Stomach smooth muscle (tissue), 2 donors: Measurements from ENCODE around the gene KRT35.
"Not testable (repeated sequence)": the region's sequence is repeated elsewhere in the genome, so short reads cannot be mapped to it uniquely, and the experiment has no call there.

Experiments used
- H3K27ac ChIP-seq: one replicate; pipeline ENCODE4 v1.7.0; 2013; ENCODE audit warnings: mild to moderate bottlenecking, low read length, inconsistent platforms
- H3K27me3 ChIP-seq, 2 donors: one replicate each; pipeline ENCODE4 v1.7.0; 2013; ENCODE audit warnings: low read length in 2 of 2; ENCODE audit not compliant: insufficient read depth in 2 of 2, control insufficient read depth in 1 of 2
- H3K36me3 ChIP-seq, 2 donors: one replicate each; pipeline ENCODE4 v1.7.0; 2013; ENCODE audit warnings: low read length in 2 of 2; ENCODE audit not compliant: control insufficient read depth in 2 of 2, insufficient read depth in 2 of 2
- H3K4me1 ChIP-seq: one replicate; pipeline ENCODE4 v1.7.0; 2013; ENCODE audit warnings: low read length; ENCODE audit not compliant: control insufficient read depth, insufficient read depth
- H3K4me3 ChIP-seq, 2 donors: one replicate each; pipeline ENCODE4 v1.7.0; 2013; ENCODE audit warnings: low read length in 2 of 2
- H3K9ac ChIP-seq, 2 donors: one replicate each; pipeline ENCODE4 v1.7.0; 2013; ENCODE audit warnings: low read length in 2 of 2, mild to moderate bottlenecking in 1 of 2
- H3K9me3 ChIP-seq, 2 donors: one replicate each; pipeline ENCODE4 v1.7.0; 2013; ENCODE audit warnings: low read length in 2 of 2; ENCODE audit not compliant: control insufficient read depth in 2 of 2
- donor health status: healthy.
- donor health status: Pancreatic carcinoma.

KRT35 gene

GRCh38 chr17:41434415-41434814 is 46.5 kb downstream of the KRT35 start:
- Histone ChIP-seq H3K4me1 (peaks cover 5% of the 10 kb centered on the region), H3K9me3 (no peaks in the 10 kb centered on the region), H3K27ac (no peak overlapping the region), H3K4me3 (peak overlapping the region in 1 of 2 donors; percentile 9), H3K36me3 (no peaks in the 10 kb centered on the region), H3K27me3 (no peaks in the 10 kb centered on the region), H3K9ac (no peak overlapping the region)

- no peak overlapping the region for H3K27ac ChIP-seq
- H3K9me3 ChIP-seq = no peaks in the 10 kb centered on the region
- H3K4me3 ChIP-seq = peak overlapping the region in 1 of 2 donors; percentile 9
- peaks cover 5% of the 10 kb centered on the region for H3K4me1 ChIP-seq
- H3K9ac ChIP-seq = no peak overlapping the region
- no peaks in the 10 kb centered on the region for H3K27me3 ChIP-seq
- no peaks in the 10 kb centered on the region for H3K36me3 ChIP-seq
Observed at GRCh38 chr17:41434005-41434404, 46.9 kb downstream of the KRT35 start.

GRCh38 chr17:41433586-41433985 is 47.4 kb downstream of the KRT35 start:
- Histone ChIP-seq H3K4me1 (peaks cover 5% of the 10 kb centered on the region), H3K27me3 (no peaks in the 10 kb centered on the region), H3K27ac (no peak overlapping the region), H3K4me3 (no peak overlapping the region), H3K9me3 (no peaks in the 10 kb centered on the region), H3K9ac (no peak overlapping the region), H3K36me3 (no peaks in the 10 kb centered on the region)

GRCh38 chr17:41430376-41430775 is 50.6 kb downstream of the KRT35 start:
- not testable (repeated sequence) for H3K27me3 ChIP-seq, H3K9me3 ChIP-seq, H3K9ac ChIP-seq, H3K4me3 ChIP-seq, H3K36me3 ChIP-seq, H3K27ac ChIP-seq, H3K4me1 ChIP-seq

- Histone ChIP-seq H3K4me3 (no peak overlapping the region), H3K27ac (no peak overlapping the region), H3K27me3 (no peaks in the 10 kb centered on the region)
Observed at GRCh38 chr17:41429667-41430066, 51.3 kb downstream of the KRT35 start.

GRCh38 chr17:41428591-41429291 is 52.2 kb downstream of the KRT35 start:
- no peak overlapping the region for H3K9ac ChIP-seq
- H3K9me3 ChIP-seq = no peaks in the 10 kb centered on the region
- H3K27ac ChIP-seq = no peak overlapping the region
- no peaks in the 10 kb centered on the region for H3K36me3 ChIP-seq
- H3K4me3 ChIP-seq = no peak overlapping the region
- no peaks in the 10 kb centered on the region for H3K27me3 ChIP-seq
- H3K4me1 ChIP-seq = no peaks in the 10 kb centered on the region

More at GRCh38 chr17:41429667-41430066, 51.3 kb downstream of the KRT35 start:
- no peak overlapping the region for H3K9ac ChIP-seq
- H3K36me3 ChIP-seq = no peaks in the 10 kb centered on the region
- peaks cover 5% of the 10 kb centered on the region for H3K4me1 ChIP-seq
- no peaks in the 10 kb centered on the region for H3K9me3 ChIP-seq
